Measurements from ENCODE around the gene CCPG1. TPM values are rescaled to one million over a fixed set of nuclear protein-coding genes. Genes with fewer than 3 reads are reported as not detected.

The CCPG1 gene
- polyA plus RNA-seq, 3 donors, result 21.1 to 196 (median 145) TPM

GRCh38 chr15:55334371-55334770, 73.8 kb downstream of the CCPG1 start:
- TF ChIP-seq CTCF (IDR thresholded peaks at IDR 0.05), result no peak
- DNase-seq, result no peak
- H3K36me3 ChIP-seq (replicated peaks in 1 of 2; ENCODE audit: control insufficient read depth in 1 of 2, insufficient read depth in 2 of 2, low read length in 2 of 2), result peaks cover 65 to 96% of the 10 kb centered on the region in 2 donors
- H3K27me3 ChIP-seq (ENCODE audit: control insufficient read depth in 2 of 2, insufficient read depth in 2 of 2, low read length in 2 of 2), result no peaks in the 10 kb centered on the region
- no peak overlapping the region for H3K9ac ChIP-seq (ENCODE audit: insufficient read depth, low read length, poor library complexity, severe bottlenecking)
- no CpG with 5 or more reads among the region's 5 CpGs for WGBS (ENCODE audit: insufficient coverage)
- Mint-ChIP-seq H3K27me3 (ENCODE audit: low read depth in 3 of 3) (no peaks in the 10 kb centered on the region), H3K4me3 (no peak overlapping the region), H3K27ac (no peak overlapping the region), H3K36me3 (peaks cover 58 to 69% of the 10 kb centered on the region in 2 donors), H3K4me1 (peaks cover 2% of the 10 kb centered on the region), H3K9me3 (no peaks in the 10 kb centered on the region)
- no peaks in the 10 kb centered on the region for H3K9me3 ChIP-seq (replicated peaks in 1 of 2; ENCODE audit: control insufficient read depth in 1 of 2, insufficient read depth in 1 of 2, low read length in 2 of 2)
- no peak overlapping the region for H2AFZ ChIP-seq (ENCODE audit: insufficient read depth, low read depth, low read length, poor library complexity, severe bottlenecking)
- H4K20me1 ChIP-seq (ENCODE audit: insufficient read depth, low read length), result no peaks in the 10 kb centered on the region
- H3K4me1 ChIP-seq (ENCODE audit: control insufficient read depth in 1 of 2, insufficient read depth in 2 of 2, low read length in 2 of 2), result no peaks in the 10 kb centered on the region
- H3K4me2 ChIP-seq (replicated peaks; ENCODE audit: extremely low read depth, low read length, poor library complexity, severe bottlenecking), result no peak overlapping the region
- intact Hi-C loops (cut with micrococcal nuclease), result no loop called here
- no peak overlapping the region for H3K27ac ChIP-seq (ENCODE audit: low read depth in 1 of 2, low read length in 2 of 2)
- H3K79me2 ChIP-seq (ENCODE audit: insufficient read depth, low read length), result peaks cover 4% of the 10 kb centered on the region
- no peak overlapping the region for H3K4me3 ChIP-seq (replicated peaks in 1 of 3; ENCODE audit: low read depth in 2 of 3, low read length in 3 of 3)

- H3K27ac ChIP-seq (ENCODE audit: low read depth in 1 of 2, low read length in 2 of 2), result peak overlapping the region in 1 of 2 donors; percentile 30
- no peaks in the 10 kb centered on the region for H3K27me3 Mint-ChIP-seq (ENCODE audit: low read depth in 3 of 3)
- peaks cover 25 to 42% of the 10 kb centered on the region in 2 donors for H3K36me3 Mint-ChIP-seq
- H3K27me3 ChIP-seq (ENCODE audit: control insufficient read depth in 2 of 2, insufficient read depth in 2 of 2, low read length in 2 of 2), result no peaks in the 10 kb centered on the region
- peaks cover 30 to 32% of the 10 kb centered on the region in 2 donors for H3K4me1 ChIP-seq (ENCODE audit: control insufficient read depth in 1 of 2, insufficient read depth in 2 of 2, low read length in 2 of 2)
- DNase-seq, result peak in 2 of 3 donors; percentile 59 to 75
- H3K79me2 ChIP-seq (ENCODE audit: insufficient read depth, low read length), result peaks cover 53% of the 10 kb centered on the region
- no peaks in the 10 kb centered on the region for H3K9me3 ChIP-seq (replicated peaks in 1 of 2; ENCODE audit: control insufficient read depth in 1 of 2, insufficient read depth in 1 of 2, low read length in 2 of 2)
- no peak overlapping the region for H3K9ac ChIP-seq (ENCODE audit: insufficient read depth, low read length, poor library complexity, severe bottlenecking)
- H3K27ac Mint-ChIP-seq, result peak overlapping the region in 1 of 7 donors; percentile 48
- no CpG with 5 or more reads among the region's 1 CpG for WGBS (ENCODE audit: insufficient coverage)
- H3K36me3 ChIP-seq (replicated peaks in 1 of 2; ENCODE audit: control insufficient read depth in 1 of 2, insufficient read depth in 2 of 2, low read length in 2 of 2), result peaks cover 16 to 62% of the 10 kb centered on the region in 2 donors
- H3K4me1 Mint-ChIP-seq, result peaks cover 27% of the 10 kb centered on the region
- TF ChIP-seq CTCF (IDR thresholded peaks at IDR 0.05), result no peak
- no peak overlapping the region for H2AFZ ChIP-seq (ENCODE audit: insufficient read depth, low read depth, low read length, poor library complexity, severe bottlenecking)
- no peaks in the 10 kb centered on the region for H3K9me3 Mint-ChIP-seq
- H4K20me1 ChIP-seq (ENCODE audit: insufficient read depth, low read length), result no peaks in the 10 kb centered on the region
- H3K4me3 Mint-ChIP-seq, result no peak overlapping the region
- H3K4me3 ChIP-seq (replicated peaks in 1 of 3; ENCODE audit: low read depth in 2 of 3, low read length in 3 of 3), result no peak overlapping the region
- intact Hi-C loops (cut with micrococcal nuclease), result loop anchor here in 1 of 2 donors (10.0 kb wide), 1 partner anchor 77 kb away; the partner anchor contains the start of genes CCPG1 and PIERCE2
- no peak overlapping the region for H3K4me2 ChIP-seq (replicated peaks; ENCODE audit: extremely low read depth, low read length, poor library complexity, severe bottlenecking)
These were observed 80.8 kb downstream of the CCPG1 start for GRCh38 chr15:55327387-55327786.
